Stimulated activated CD8-positive, alpha-beta memory T cell treated with anti-CD3 and anti-CD28 coated beads, Interleukin-12 subunit alpha, Interleukin-12 subunit beta, amount 100 ng/mL, for 1 hour (primary cell): ENCODE data around the gene EGR4.
A peak's percentile ranks its signal among the peaks of the same experiment; 100 is the strongest.

Source experiments
- DNase-seq: peaks from one replicate; pipeline ENCODE4 v3.0.0-alpha.2; 2020; ENCODE audit warnings: low read depth

Gene EGR4

DNA sequence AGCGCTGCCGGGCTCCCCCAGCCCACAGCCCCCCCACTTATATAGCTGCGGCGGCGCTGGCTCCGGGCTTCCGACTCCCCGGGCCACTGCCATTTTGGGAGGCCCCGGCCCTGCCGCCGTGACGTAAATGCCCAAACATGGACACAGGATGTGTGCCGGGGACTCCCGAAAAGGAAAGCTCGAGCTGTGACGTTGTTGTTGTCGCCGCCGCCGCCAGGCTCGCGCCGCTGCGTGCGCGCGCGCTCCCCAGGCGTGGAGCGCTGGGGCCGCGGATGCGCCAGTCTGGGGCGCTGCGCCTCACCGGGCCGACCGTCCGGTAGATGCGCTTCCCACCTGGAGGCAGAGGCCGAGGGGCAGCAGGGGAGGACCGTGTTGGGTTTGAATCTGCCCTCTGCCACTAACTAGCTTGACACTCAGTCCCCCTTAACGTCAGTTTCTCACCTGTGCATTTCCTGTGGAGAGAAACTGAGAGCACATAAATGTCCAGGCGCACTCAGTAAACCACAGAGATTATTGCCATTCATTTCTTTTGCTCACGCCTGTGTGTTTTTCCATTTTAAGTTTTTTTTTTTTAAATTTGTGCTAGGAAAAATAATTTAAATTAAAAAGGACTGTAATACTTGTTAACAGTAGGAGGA lies at the start of gene EGR4:
Gene EGR4, minus strand, starts transcription at position 15 of the 638 bp plus-strand sequence. CDS start 231 bp downstream, outside the sequence.
- DNase-seq, result peak; percentile 81

GRCh38 chr2:73341039-73341438 lies 47.7 kb upstream of the EGR4 start:
- DNase-seq, result no peak

DNA sequence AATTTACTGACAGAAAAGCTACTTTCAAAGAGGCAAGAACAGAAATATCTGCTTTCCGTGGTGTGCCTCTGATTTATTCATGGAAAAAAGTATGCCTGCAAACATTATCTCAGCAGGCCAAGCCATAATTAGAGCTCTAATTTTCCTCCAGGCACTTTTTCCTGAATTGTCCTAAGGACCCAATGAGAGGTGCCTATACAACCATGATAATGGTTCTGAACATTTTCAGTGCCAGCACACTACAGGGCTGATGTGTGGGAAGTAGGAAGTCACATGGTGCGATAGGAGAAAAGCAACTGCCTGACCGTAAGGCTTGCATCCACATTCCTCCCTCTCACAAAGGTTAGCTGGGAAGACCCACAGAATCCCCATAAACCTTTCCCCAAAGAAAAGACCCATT lies 45.9 kb upstream of the EGR4 start:
- no peak for DNase-seq

DNA sequence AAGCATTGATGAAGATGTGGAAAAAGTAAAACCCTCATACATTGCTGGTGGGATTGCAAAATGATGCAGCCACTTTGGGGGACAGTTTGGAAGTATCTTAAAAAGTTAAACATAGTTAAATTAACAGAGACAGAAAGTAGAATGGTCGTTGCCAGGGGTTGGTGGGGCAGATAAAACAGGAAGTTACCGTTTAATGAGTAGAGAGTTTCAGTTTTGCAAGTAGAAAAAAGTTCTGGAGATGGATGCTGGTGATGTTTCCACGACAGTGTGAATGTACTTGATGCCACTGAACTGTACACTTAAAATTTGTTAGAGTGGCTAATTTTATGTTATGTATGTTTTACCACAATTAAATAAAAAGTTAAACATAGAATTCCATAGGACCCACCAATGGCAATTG lies 44.5 kb upstream of the EGR4 start:
- no peak for DNase-seq

- no peak for DNase-seq
Observed at GRCh38 chr2:73334620-73335019, 41.3 kb upstream of the EGR4 start.

GRCh38 chr2:73334045-73334444 lies 40.7 kb upstream of the EGR4 start:
- no peak for DNase-seq

- no peak for DNase-seq
Observed at GRCh38 chr2:73333564-73333963, 40.2 kb upstream of the EGR4 start.

GRCh38 chr2:73324126-73324725 lies 30.9 kb upstream of the EGR4 start:
- DNase-seq, result no peak

- DNase-seq, result no peak
Observed at GRCh38 chr2:73323551-73323950, 30.2 kb upstream of the EGR4 start.

- DNase-seq, result no peak
Observed at GRCh38 chr2:73314441-73314840, 21.1 kb upstream of the EGR4 start.

DNA sequence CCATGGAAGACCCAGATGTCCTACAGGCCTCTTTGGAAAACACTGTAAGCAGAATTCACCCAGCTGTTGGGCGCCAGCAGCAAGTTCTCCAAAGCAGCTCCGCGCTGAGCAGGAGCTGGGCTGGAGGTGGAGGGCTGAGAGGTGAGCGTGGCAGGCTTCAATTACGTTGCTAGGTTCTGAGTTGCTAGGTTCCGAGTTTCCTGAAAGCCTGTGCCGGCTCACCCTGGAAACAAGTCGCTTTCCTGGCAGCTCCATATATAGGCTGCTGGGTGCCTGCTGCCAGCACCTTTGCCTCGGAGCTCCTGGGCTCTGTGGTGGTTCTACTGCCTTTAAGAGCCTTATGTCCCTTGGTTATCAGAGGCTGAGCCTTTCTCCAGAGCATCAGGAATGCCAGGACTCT lies 14.4 kb upstream of the EGR4 start:
- DNase-seq, result no peak

GRCh38 chr2:73301636-73302035 lies 8.3 kb upstream of the EGR4 start:
- no peak for DNase-seq

- DNase-seq, result no peak
Observed at GRCh38 chr2:73300926-73301325, 7.6 kb upstream of the EGR4 start.

- DNase-seq, result no peak
Observed at GRCh38 chr2:73297586-73297985, 4.2 kb upstream of the EGR4 start.

DNA sequence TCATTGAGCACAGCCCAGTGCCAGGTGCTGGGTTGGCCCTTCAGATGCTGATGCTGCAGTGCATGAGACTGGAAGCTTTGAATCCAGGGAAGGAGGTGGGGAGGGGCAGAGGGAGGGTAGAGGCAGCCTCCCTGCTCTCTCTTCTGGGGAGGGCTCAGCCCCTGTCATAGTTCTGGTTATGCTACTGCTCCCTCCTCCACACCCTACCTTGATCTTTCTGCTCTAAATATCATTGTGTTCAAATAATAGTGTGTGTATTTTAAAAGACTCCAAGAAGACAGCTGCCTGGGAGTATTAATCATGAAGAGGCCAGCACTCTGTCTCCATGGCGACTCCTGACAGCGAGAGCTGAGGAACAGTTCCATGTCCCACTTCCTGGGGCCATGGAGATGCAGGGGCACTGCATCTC lies 3.8 kb upstream of the EGR4 start:
- DNase-seq, result no peak

GRCh38 chr2:73295751-73296400 lies 2.5 kb upstream of the EGR4 start:
- no peak for DNase-seq

GRCh38 chr2:73294239-73294638 lies 891 bp upstream of the EGR4 start:
- no peak for DNase-seq

DNA sequence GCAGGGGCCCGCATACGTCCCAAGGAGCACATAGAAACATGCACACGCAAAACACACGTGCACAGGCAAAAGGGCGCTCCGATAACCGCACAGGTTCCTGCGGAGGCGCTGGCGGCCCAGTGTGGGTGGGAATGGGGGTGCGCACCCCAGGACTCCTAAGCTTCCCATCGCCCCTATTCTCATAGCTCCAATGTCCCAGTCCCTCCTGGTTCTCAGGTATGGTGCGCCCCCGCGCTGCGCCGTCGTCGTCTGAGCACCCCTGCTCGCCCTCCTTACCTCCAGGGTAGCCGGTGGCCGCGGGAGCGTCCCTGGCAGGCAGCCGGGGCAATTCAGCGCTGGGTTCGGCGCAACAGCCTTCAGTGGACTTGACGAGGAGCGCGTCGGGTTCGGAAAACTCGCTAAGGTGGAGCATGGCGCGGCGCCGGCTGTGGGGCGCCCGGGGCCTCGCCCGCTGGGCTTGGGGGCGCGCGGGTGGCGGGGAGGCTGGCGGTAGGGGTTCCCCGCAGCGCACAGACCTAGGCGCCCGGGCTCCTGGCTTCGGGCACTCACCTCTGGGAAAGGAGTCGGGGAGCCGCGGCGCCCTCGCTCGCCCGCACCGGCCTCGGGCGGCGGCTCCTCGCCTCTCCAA lies 328 bp downstream of the EGR4 start:
- no peak for DNase-seq

GRCh38 chr2:73292316-73292905 lies 937 bp downstream of the EGR4 start:
- no peak for DNase-seq

DNA sequence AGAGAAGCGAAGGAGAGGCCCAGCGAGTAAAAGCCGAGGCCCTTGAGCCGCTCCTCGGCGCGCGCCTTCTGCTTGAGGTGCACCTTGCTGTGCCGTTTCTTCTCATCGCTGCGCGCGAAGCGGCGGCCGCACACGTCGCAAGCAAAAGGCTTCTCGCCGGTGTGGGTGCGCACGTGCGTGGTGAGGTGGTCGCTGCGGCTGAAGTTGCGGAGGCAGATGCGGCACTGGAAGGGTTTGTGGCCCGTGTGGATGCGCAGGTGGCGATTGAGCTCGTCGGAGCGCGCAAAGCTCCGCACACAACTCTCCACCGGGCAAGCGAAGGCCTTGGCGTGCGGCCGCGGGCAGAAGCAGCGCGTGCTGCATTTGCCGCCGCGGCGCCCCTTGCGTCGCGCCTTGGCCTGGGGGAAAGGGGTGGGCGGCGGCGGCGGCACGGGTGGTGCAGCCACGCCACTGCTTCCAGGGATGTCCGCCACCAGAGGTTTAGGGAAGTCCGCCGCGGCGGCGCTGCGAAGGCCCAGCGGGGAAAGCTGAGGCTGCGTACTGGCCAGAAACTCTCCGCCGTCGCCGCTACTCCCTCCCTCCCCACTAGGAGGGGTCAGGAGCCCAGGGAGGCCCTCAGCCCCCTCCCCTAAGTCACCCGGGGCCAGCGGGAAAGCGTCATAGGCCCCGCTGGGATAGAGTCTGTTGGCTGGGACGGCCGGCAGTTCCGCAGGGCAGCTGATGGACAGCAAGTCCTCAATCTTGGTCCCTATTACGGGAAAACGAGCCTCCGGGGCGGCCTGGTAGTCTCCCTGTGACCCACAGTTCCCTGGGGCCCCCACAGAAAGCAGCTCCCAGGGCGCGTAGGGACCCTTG lies 1.7 kb downstream of the EGR4 start:
- no peak for DNase-seq

GRCh38 chr2:73291093-73291460 lies 2.3 kb downstream of the EGR4 start:
- peak; percentile 29 for DNase-seq
